Neural cell (in vitro differentiated cells): Measurements from ENCODE around the gene PGP. TPM values are rescaled to one million over a fixed set of nuclear protein-coding genes. Genes with fewer than 3 reads are reported as not detected.

ENCODE experiments used
- H2AFZ ChIP-seq: fragments of 200-600, 300-800 bp; sonication (generic), shearing (Covaris generic); 2 replicates; pipeline ENCODE4 v1.6.0; 2014; ENCODE audit warnings: low read depth, mild to moderate bottlenecking, antibody characterized with exemption, low read length, moderate library complexity
- H3F3A ChIP-seq: fragments of 200-600 bp; shearing (Covaris generic); 2 replicates; pipeline ENCODE4 v1.6.1; 2016; ENCODE audit warnings: mild to moderate bottlenecking, moderate library complexity, mixed read lengths, antibody characterized with exemption, low read length; ENCODE audit not compliant: insufficient read depth, poor library complexity, severe bottlenecking
- H3K27ac ChIP-seq: fragments of 200-600, 300-800 bp; sonication (generic), shearing (Covaris generic); 2 replicates; pipeline ENCODE4 v1.5.1; 2014; ENCODE audit warnings: mild to moderate bottlenecking, low read length, moderate library complexity
- H3K27me3 ChIP-seq: fragments of 300-800, 200-600 bp; sonication (generic), shearing (Covaris generic); 2 replicates; pipeline ENCODE4 v1.6.0; 2014; ENCODE audit warnings: mild to moderate bottlenecking, low read depth, low read length, moderate library complexity; ENCODE audit not compliant: insufficient read depth
- H3K36me3 ChIP-seq: fragments of 300-800, 200-600 bp; sonication (generic), shearing (Covaris generic); 2 replicates; pipeline ENCODE4 v1.5.1; 2014; ENCODE audit warnings: mild to moderate bottlenecking, antibody characterized with exemption, low read length, moderate library complexity; ENCODE audit not compliant: insufficient read depth
- H3K4me2 ChIP-seq: fragments of 300-800, 200-600 bp; sonication (generic), shearing (Covaris generic); 2 replicates; pipeline ENCODE4 v1.6.0; 2014; ENCODE audit warnings: mild to moderate bottlenecking, low read length
- H3K4me3 ChIP-seq: fragments of 300-800, 200-600 bp; sonication (generic), shearing (Covaris generic); 2 replicates; pipeline ENCODE4 v1.5.1; 2014; ENCODE audit warnings: mild to moderate bottlenecking, low read length, moderate library complexity
- H3K79me2 ChIP-seq: fragments of 200-600 bp; shearing (Covaris generic); replicated peaks from 2 replicates; pipeline ENCODE4 v1.6.0; 2014; ENCODE audit warnings: mild to moderate bottlenecking, low read length, moderate library complexity; ENCODE audit not compliant: insufficient read depth
- H3K9ac ChIP-seq: fragments of 300-800, 200-600 bp; sonication (generic), shearing (Covaris generic); 2 replicates; pipeline ENCODE4 v1.6.1; 2016; ENCODE audit warnings: mild to moderate bottlenecking, low read length, mixed read lengths
- H3K9me2 ChIP-seq: fragments of 200-600 bp; shearing (Covaris generic); 2 replicates; pipeline ENCODE4 v1.6.1; 2016; ENCODE audit warnings: mild to moderate bottlenecking, low read length, mixed read lengths; ENCODE audit not compliant: insufficient read depth
- H3K9me3 ChIP-seq: fragments of 200-600, 300-800 bp; sonication (generic), shearing (Covaris generic); 2 replicates; pipeline ENCODE4 v1.6.1; 2016; ENCODE audit warnings: mild to moderate bottlenecking, mixed run types, low read length, moderate library complexity, mixed read lengths
- H4K20me1 ChIP-seq: fragments of 200-600 bp; shearing (Covaris generic); 2 replicates; pipeline ENCODE4 v1.6.1; 2016; ENCODE audit warnings: mild to moderate bottlenecking, mixed run types; ENCODE audit not compliant: insufficient read depth
- EP300 ChIP-seq: fragments of 450-650 bp; conservative IDR thresholded peaks from 2 replicates; pipeline ENCODE4 v1.6.1; 2014; ENCODE audit warnings: antibody characterized with exemption, mild to moderate bottlenecking, moderate library complexity; ENCODE audit not compliant: poor library complexity, severe bottlenecking
- EZH2 ChIP-seq: fragments of 200-600, 300-800 bp; shearing (Covaris generic), sonication (generic); IDR thresholded peaks from 2 replicates; pipeline ENCODE4 v1.6.1; 2014; ENCODE audit warnings: antibody characterized with exemption, low read length, borderline replicate concordance, mild to moderate bottlenecking; ENCODE audit not compliant: insufficient read depth, poor library complexity, severe bottlenecking
- MXI1 ChIP-seq: fragments of 450-650 bp; conservative IDR thresholded peaks from 2 replicates; pipeline ENCODE4 v1.6.1; 2014; ENCODE audit warnings: antibody characterized with exemption, mild to moderate bottlenecking; ENCODE audit not compliant: poor library complexity, severe bottlenecking
- POLR2AphosphoS5 ChIP-seq: IDR thresholded peaks from 2 replicates; pipeline ENCODE4 v1.6.1; 2012
- RAD21 ChIP-seq: fragments of 450-650 bp; conservative IDR thresholded peaks from 2 replicates; pipeline ENCODE4 v1.6.1; 2014; ENCODE audit warnings: antibody characterized with exemption, mild to moderate bottlenecking, moderate library complexity
- REST ChIP-seq: IDR thresholded peaks from 2 replicates; pipeline ENCODE4 v1.6.1; 2012; ENCODE audit warnings: borderline replicate concordance
- SMC3 ChIP-seq: fragments of 450-650 bp; conservative IDR thresholded peaks from 2 replicates; pipeline ENCODE4 v1.6.1; 2014; ENCODE audit warnings: antibody characterized with exemption, mild to moderate bottlenecking, moderate library complexity; ENCODE audit not compliant: poor library complexity
- TAF1 ChIP-seq: IDR thresholded peaks from 2 replicates; pipeline ENCODE4 v1.6.1; 2012; ENCODE audit warnings: low read depth
- polyA plus RNA-seq: library from polyadenylated mRNA; depleted of rRNA; stranded (reverse); fragments of >200 nt; gene quantifications from 2 replicates; pipeline ENCODE4 v1.2.3, GENCODE V29; 2014
- TF ChIP-seq, protein P1 (sequence below): fragments of 450-650 bp; IDR thresholded peaks from 2 replicates; pipeline ENCODE4 v1.5.1; 2014; ENCODE audit warnings: antibody characterized with exemption, mild to moderate bottlenecking, moderate library complexity; ENCODE audit not compliant: poor library complexity, severe bottlenecking

Gene PGP
- polyA plus RNA-seq, 1 donor from 2014 or later = 44.1 TPM

DNA sequence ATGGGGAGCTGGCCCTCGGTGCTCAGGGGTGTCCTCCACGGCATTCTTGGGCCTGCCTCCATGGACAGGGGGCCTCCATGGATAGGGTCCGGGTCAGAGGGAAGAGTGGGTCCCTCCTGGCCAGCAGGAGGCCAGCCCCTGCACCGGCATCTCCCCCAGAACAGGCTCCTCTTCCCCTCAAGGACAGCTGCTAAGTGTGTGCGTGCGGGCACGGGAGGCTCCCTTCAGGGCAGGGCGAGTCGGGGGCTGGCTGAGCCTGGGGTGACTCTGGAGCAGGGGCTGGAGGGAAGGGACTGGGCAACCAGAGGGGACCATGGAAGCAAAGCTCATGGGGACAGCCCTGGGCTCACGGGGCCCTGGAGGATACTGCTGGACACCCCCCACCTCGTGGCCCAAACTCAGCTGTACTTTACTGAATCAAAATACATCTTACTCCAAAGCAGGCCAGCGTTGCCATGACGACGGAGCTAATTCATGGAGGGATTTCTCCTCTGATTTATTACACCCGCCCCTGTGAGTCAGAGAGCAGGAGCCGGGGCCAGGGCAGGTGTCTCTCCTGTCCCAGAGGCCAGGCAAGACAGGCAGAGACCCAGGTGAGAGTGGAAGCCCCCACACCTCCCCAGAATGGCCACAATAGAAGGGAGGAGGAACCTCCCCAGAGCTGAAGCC, 20.3 kb downstream of the PGP start:
- H3K36me3 ChIP-seq = no peaks in the 10 kb centered on the region
- peaks cover 3% of the 10 kb centered on the region for H3K27me3 ChIP-seq
- no peaks in the 10 kb centered on the region for H3K9me2 ChIP-seq
- H3K4me3 ChIP-seq = peak overlapping the region; percentile 76
- no peaks in the 10 kb centered on the region for H3K9me3 ChIP-seq
- peaks cover 2% of the 10 kb centered on the region for H3K79me2 ChIP-seq
- H3K9ac ChIP-seq = peak overlapping the region; percentile 73
- TF ChIP-seq MXI1 = no peak
- TF ChIP-seq REST = no peak
- TF ChIP-seq POLR2AphosphoS5 = no peak
- TF ChIP-seq SMC3 = no peak
- TF ChIP-seq EP300 = no peak
- no peak for TF ChIP-seq RAD21
- no peak for TF ChIP-seq TAF1
- TF ChIP-seq, protein P1, sequence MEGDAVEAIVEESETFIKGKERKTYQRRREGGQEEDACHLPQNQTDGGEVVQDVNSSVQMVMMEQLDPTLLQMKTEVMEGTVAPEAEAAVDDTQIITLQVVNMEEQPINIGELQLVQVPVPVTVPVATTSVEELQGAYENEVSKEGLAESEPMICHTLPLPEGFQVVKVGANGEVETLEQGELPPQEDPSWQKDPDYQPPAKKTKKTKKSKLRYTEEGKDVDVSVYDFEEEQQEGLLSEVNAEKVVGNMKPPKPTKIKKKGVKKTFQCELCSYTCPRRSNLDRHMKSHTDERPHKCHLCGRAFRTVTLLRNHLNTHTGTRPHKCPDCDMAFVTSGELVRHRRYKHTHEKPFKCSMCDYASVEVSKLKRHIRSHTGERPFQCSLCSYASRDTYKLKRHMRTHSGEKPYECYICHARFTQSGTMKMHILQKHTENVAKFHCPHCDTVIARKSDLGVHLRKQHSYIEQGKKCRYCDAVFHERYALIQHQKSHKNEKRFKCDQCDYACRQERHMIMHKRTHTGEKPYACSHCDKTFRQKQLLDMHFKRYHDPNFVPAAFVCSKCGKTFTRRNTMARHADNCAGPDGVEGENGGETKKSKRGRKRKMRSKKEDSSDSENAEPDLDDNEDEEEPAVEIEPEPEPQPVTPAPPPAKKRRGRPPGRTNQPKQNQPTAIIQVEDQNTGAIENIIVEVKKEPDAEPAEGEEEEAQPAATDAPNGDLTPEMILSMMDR = no peak
- no peak for TF ChIP-seq EZH2
- no peak overlapping the region for H3K27ac ChIP-seq
- no peaks in the 10 kb centered on the region for H4K20me1 ChIP-seq
- H3K4me2 ChIP-seq = peak overlapping the region; percentile 80
- H3F3A ChIP-seq = no peaks in the 10 kb centered on the region
- H2AFZ ChIP-seq = no peak overlapping the region

DNA sequence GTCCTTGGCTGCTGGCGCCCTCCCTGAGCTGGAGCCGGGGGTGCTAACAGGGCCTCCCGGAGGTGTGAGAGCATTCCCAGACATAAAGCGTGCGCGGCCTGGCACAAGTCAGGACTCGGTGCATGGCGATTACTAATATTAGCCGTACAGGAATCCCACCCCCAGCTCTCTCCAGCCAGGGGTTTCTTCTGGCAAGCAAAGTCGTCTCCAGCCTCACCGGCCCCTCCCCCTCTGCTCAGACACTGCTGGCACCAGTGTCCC, 23.3 kb downstream of the PGP start:
- no peak overlapping the region for H2AFZ ChIP-seq
- no peak overlapping the region for H3K27ac ChIP-seq
- H3K36me3 ChIP-seq = no peaks in the 10 kb centered on the region
- H4K20me1 ChIP-seq = no peaks in the 10 kb centered on the region
- H3K9me3 ChIP-seq = no peaks in the 10 kb centered on the region
- no peak for TF ChIP-seq EZH2
- H3K9ac ChIP-seq = no peak overlapping the region
- H3K27me3 ChIP-seq = no peaks in the 10 kb centered on the region
- no peaks in the 10 kb centered on the region for H3F3A ChIP-seq
- no peak overlapping the region for H3K4me2 ChIP-seq
- H3K79me2 ChIP-seq = peaks cover 2% of the 10 kb centered on the region
- H3K4me3 ChIP-seq = no peak overlapping the region
- no peaks in the 10 kb centered on the region for H3K9me2 ChIP-seq
